SK-N-SH (cell line): ENCODE measurements around the gene FBLN7. TPM values are rescaled to one million over a fixed set of nuclear protein-coding genes. Genes with fewer than 3 reads are reported as not detected.

Experiments used
- CTCF ChIA-PET: fragments of 300-600, 350-600 bp; formaldehyde crosslinking; extraction: SDS; loops from one replicate; lab custom pipeline; 2021; lab: Yijun Ruan, JAX
- POLR2A ChIA-PET: fragments of 350-600 bp; sonication (Branson Sonifier 250); formaldehyde crosslinking; extraction: SDS; loops from one replicate; lab custom pipeline; 2020; ENCODE audit warnings: antibody characterized with exemption, inconsistent platforms; lab: Yijun Ruan, JAX
- DNase-seq: peaks from one replicate; pipeline ENCODE4 v3.0.0; 2012
- H2AFZ ChIP-seq: fragments of 200-600 bp; sonication (generic); 2 replicates; pipeline ENCODE4 v1.8.1; 2016; ENCODE audit warnings: antibody characterized with exemption, mild to moderate bottlenecking, low read depth
- H3F3A ChIP-seq: fragments of 200-600 bp; sonication (generic); replicated peaks from 2 replicates; pipeline ENCODE3; 2016; ENCODE audit warnings: antibody characterized with exemption, mild to moderate bottlenecking; ENCODE audit not compliant: insufficient read depth
- H3K27ac ChIP-seq, 2 experiments: fragments of 200-500 bp in 1 of 2; fragments of 200-600 bp in 1 of 2; sonication (Bioruptor generic) in 1 of 2; sonication (generic), shearing (Covaris generic) in 1 of 2; 2 replicates each; pipeline versions ENCODE4 v1.5.1 to v1.6.1; 2014 to 2016; ENCODE audit warnings: low read depth in 2 of 2, inconsistent platforms in 1 of 2, low read length in 1 of 2, mild to moderate bottlenecking in 1 of 2, mixed read lengths in 1 of 2
- H3K27me3 ChIP-seq: fragments of 200-600 bp; sonication (generic), shearing (Covaris generic); 2 replicates; pipeline ENCODE4 v1.6.1; 2016; ENCODE audit warnings: mixed run types; ENCODE audit not compliant: insufficient read depth
- H3K36me3 ChIP-seq, 2 experiments: fragments of 200-500 bp in 1 of 2; fragments of 200-600 bp in 1 of 2; sonication (Bioruptor generic) in 1 of 2; sonication (generic) in 1 of 2; replicated peaks in 1 of 2; 2 replicates each; pipeline versions ENCODE3 to v1.5.1; 2014 to 2016; ENCODE audit warnings: low read length in 1 of 2, mild to moderate bottlenecking in 1 of 2; ENCODE audit not compliant: insufficient read depth in 2 of 2, control insufficient read depth in 1 of 2
- H3K4me1 ChIP-seq, 2 experiments: fragments of 200-500 bp in 1 of 2; fragments of 200-600 bp in 1 of 2; sonication (Bioruptor generic) in 1 of 2; sonication (generic), shearing (Covaris generic) in 1 of 2; 2 replicates each; pipeline versions ENCODE4 v1.5.1 to v1.6.1; 2014 to 2016; ENCODE audit warnings: low read depth in 1 of 2, low read length in 1 of 2, mixed run types in 1 of 2; ENCODE audit not compliant: insufficient read depth in 2 of 2, control insufficient read depth in 1 of 2
- H3K4me2 ChIP-seq: fragments of 200-600 bp; sonication (generic), shearing (Covaris generic); 2 replicates; pipeline ENCODE4 v1.6.1; 2017; ENCODE audit warnings: mixed run types
- H3K4me3 ChIP-seq, 2 experiments: fragments of 200-500 bp in 1 of 2; fragments of 200-600 bp in 1 of 2; sonication (Bioruptor generic) in 1 of 2; sonication (generic), shearing (Covaris generic) in 1 of 2; 2 replicates each; pipeline versions ENCODE4 v1.5.1 to v1.8.1; 2014 to 2016; ENCODE audit warnings: low read depth in 2 of 2, inconsistent platforms in 1 of 2, low read length in 1 of 2, mild to moderate bottlenecking in 1 of 2, mixed read lengths in 1 of 2, moderate library complexity in 1 of 2
- H3K79me2 ChIP-seq: fragments of 200-600 bp; sonication (generic); 2 replicates; pipeline ENCODE4 v1.8.1; 2017; ENCODE audit warnings: mild to moderate bottlenecking; ENCODE audit not compliant: insufficient read depth
- H3K9ac ChIP-seq: fragments of 200-600 bp; sonication (generic); 2 replicates; pipeline ENCODE4 v1.6.1; 2017; ENCODE audit warnings: mixed run types
- H3K9me2 ChIP-seq: fragments of 200-600 bp; sonication (generic); 2 replicates; pipeline ENCODE4 v1.6.1; 2017; ENCODE audit warnings: mixed run types
- H3K9me3 ChIP-seq: fragments of 200-600 bp; sonication (generic); 2 replicates; pipeline ENCODE4 v1.6.1; 2017; ENCODE audit warnings: mixed run types, mild to moderate bottlenecking, moderate library complexity
- H4K20me1 ChIP-seq: fragments of 200-600 bp; sonication (generic); 2 replicates; pipeline ENCODE4 v1.6.1; 2017; ENCODE audit warnings: mild to moderate bottlenecking, mixed run types; ENCODE audit not compliant: insufficient read depth
- CHD2 ChIP-seq: fragments of 150-350 bp; IDR thresholded peaks from 2 replicates; pipeline ENCODE4 v1.6.1; 2018; ENCODE audit warnings: low read length; ENCODE audit not compliant: partially characterized antibody
- FOSL2 ChIP-seq: IDR thresholded peaks from 2 replicates; pipeline ENCODE4 v1.4.0; 2012; ENCODE audit warnings: low read depth, mild to moderate bottlenecking, moderate library complexity, borderline replicate concordance
- FOXM1 ChIP-seq: IDR thresholded peaks from 2 replicates; pipeline ENCODE4 v1.4.0; 2012; ENCODE audit warnings: low read depth, mild to moderate bottlenecking
- IRF3 ChIP-seq: fragments of 150-350 bp; IDR thresholded peaks from 2 replicates; pipeline ENCODE4 v1.6.1; 2016; ENCODE audit warnings: mild to moderate bottlenecking, low read depth, low read length
- JUND ChIP-seq: IDR thresholded peaks from 2 replicates; pipeline ENCODE4 v1.4.0; 2012
- MEF2A ChIP-seq: IDR thresholded peaks from 2 replicates; pipeline ENCODE4 v1.4.0; 2012; ENCODE audit warnings: low read depth, borderline replicate concordance
- NRF1 ChIP-seq: IDR thresholded peaks from 2 replicates; pipeline ENCODE4 v1.6.1; 2012; ENCODE audit warnings: low read depth, mild to moderate bottlenecking, low read length
- RAD21 ChIP-seq: IDR thresholded peaks from 2 replicates; pipeline ENCODE4 v1.6.1; 2012; ENCODE audit warnings: mild to moderate bottlenecking, low read length
- RCOR1 ChIP-seq: fragments of 150-350 bp; IDR thresholded peaks from 2 replicates; pipeline ENCODE4 v1.6.1; 2017; ENCODE audit warnings: antibody characterized with exemption, low read length
- RFX5 ChIP-seq: IDR thresholded peaks from 2 replicates; pipeline ENCODE4 v1.6.1; 2012; ENCODE audit warnings: mild to moderate bottlenecking, improper control_type of control experiment, low read length
- TAF1 ChIP-seq: IDR thresholded peaks from 2 replicates; pipeline ENCODE4 v1.6.1; 2012; ENCODE audit warnings: low read depth, mild to moderate bottlenecking, low read length, moderate library complexity, borderline replicate concordance
- TCF12 ChIP-seq: IDR thresholded peaks from 2 replicates; pipeline ENCODE4 v1.4.0; 2012
- TEAD4 ChIP-seq: IDR thresholded peaks from 2 replicates; pipeline ENCODE4 v1.4.0; 2012; ENCODE audit warnings: mild to moderate bottlenecking, borderline replicate concordance; ENCODE audit not compliant: insufficient read depth
- WGBS: methylation state at CpG from one replicate; pipeline ENCODE4 v1.1.6; 2017; ENCODE audit warnings: low lambda C conversion rate; 5-methylcytosine and 5-hydroxymethylcytosine counted together
- polyA plus RNA-seq, 3 experiments: library from polyadenylated mRNA; depleted of rRNA; stranded (reverse); fragments of >200 nt; gene quantifications; 2 replicates each; pipeline ENCODE4 v1.2.3, GENCODE V29; 2012
- TF ChIP-seq, protein P1 (sequence below): IDR thresholded peaks from 2 replicates; pipeline ENCODE4 v1.4.0; 2012; ENCODE audit warnings: low read depth
- TF ChIP-seq, protein P2 (sequence below): IDR thresholded peaks from 2 replicates; pipeline ENCODE4; 2012
- TF ChIP-seq, protein P3 (sequence below): fragments of 200-600 bp; sonication (generic); IDR thresholded peaks from 2 replicates; pipeline ENCODE4 v1.6.1; 2017; ENCODE audit warnings: antibody characterized with exemption, mild to moderate bottlenecking, moderate library complexity
- TF ChIP-seq, protein P4 (sequence below): IDR thresholded peaks from 2 replicates; pipeline ENCODE4 v1.4.0; 2012; ENCODE audit warnings: low read depth, borderline replicate concordance

The FBLN7 gene
- polyA plus RNA-seq, 1 of the 3 experiments (the other 2 are of a cell fraction): 4.4 TPM

DNA sequence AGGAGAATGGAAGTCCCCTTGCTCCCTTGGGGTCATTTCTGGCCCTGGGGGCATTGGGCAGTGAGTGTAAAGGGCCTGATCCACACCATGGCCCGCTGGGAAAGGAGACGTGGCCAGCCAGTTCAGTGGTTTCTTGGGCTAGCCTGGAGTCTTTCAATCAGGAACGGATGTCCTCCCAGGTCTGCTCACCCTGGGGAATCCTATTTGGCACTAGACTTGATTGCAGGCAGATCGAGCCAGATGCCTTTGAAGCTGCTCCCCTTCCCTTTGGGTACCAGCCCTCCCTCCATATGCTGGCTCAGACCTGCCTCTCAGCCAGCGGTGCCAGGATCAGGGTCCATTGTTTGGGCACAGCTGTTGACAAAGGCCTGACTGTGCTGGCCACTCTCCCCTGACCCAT lies 11.0 kb downstream of the FBLN7 start:
- 100% methylated on average over 3 of the region's 5 CpGs for WGBS
- no peak overlapping the region for H3K4me2 ChIP-seq
- no peaks in the 10 kb centered on the region for H3K9me3 ChIP-seq
- no peak for DNase-seq
- H3K4me3 ChIP-seq: no peak overlapping the region
- H3K4me1 ChIP-seq: peaks cover 6% of the 10 kb centered on the region in 2 experiments; a peak in 2 of 4 replicates
- ChIA-PET CTCF (no interaction called here), POLR2A (no interaction called here)
- no peak overlapping the region for H3K9ac ChIP-seq
- no peaks in the 10 kb centered on the region for H3K79me2 ChIP-seq
- no peak overlapping the region for H2AFZ ChIP-seq
- peak overlapping the region in 1 of 2 experiments; percentile 73; a peak in 1 of 4 replicates for H3K27ac ChIP-seq
- no peaks in the 10 kb centered on the region for H3K9me2 ChIP-seq
- H3F3A ChIP-seq: peaks cover 3% of the 10 kb centered on the region
- TF ChIP-seq FOXM1: no peak
- no peak for TF ChIP-seq TEAD4
- H3K27me3 ChIP-seq: no peaks in the 10 kb centered on the region
- H3K36me3 ChIP-seq: no peaks in the 10 kb centered on the region
- H4K20me1 ChIP-seq: no peaks in the 10 kb centered on the region

- H3K9me2 ChIP-seq: no peaks in the 10 kb centered on the region
- no peak for DNase-seq
- H3K27me3 ChIP-seq: no peaks in the 10 kb centered on the region
- POLR2A ChIA-PET: no interaction called here
- H2AFZ ChIP-seq: peak overlapping the region; percentile 56; the same call in 1 of the 2 replicates
- peak overlapping the region; percentile 11; the same call in 1 of the 2 replicates for H3K9ac ChIP-seq
- no peak overlapping the region for H3K4me3 ChIP-seq
- peaks cover 3% of the 10 kb centered on the region for H3F3A ChIP-seq
- TF ChIP-seq, protein P1, sequence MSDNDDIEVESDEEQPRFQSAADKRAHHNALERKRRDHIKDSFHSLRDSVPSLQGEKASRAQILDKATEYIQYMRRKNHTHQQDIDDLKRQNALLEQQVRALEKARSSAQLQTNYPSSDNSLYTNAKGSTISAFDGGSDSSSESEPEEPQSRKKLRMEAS: no peak
- TF ChIP-seq CHD2 (no peak), TAF1 (no peak), RAD21 (no peak), TEAD4 (no peak), FOSL2 (no peak), TCF12 (no peak), RCOR1 (no peak), JUND (no peak), MEF2A (no peak), NRF1 (no peak), IRF3 (no peak), RFX5 (no peak)
- TF ChIP-seq, protein P2, sequence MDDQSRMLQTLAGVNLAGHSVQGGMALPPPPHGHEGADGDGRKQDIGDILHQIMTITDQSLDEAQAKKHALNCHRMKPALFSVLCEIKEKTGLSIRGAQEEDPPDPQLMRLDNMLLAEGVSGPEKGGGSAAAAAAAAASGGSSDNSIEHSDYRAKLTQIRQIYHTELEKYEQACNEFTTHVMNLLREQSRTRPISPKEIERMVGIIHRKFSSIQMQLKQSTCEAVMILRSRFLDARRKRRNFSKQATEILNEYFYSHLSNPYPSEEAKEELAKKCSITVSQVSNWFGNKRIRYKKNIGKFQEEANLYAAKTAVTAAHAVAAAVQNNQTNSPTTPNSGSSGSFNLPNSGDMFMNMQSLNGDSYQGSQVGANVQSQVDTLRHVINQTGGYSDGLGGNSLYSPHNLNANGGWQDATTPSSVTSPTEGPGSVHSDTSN: no peak
- TF ChIP-seq, protein P3, sequence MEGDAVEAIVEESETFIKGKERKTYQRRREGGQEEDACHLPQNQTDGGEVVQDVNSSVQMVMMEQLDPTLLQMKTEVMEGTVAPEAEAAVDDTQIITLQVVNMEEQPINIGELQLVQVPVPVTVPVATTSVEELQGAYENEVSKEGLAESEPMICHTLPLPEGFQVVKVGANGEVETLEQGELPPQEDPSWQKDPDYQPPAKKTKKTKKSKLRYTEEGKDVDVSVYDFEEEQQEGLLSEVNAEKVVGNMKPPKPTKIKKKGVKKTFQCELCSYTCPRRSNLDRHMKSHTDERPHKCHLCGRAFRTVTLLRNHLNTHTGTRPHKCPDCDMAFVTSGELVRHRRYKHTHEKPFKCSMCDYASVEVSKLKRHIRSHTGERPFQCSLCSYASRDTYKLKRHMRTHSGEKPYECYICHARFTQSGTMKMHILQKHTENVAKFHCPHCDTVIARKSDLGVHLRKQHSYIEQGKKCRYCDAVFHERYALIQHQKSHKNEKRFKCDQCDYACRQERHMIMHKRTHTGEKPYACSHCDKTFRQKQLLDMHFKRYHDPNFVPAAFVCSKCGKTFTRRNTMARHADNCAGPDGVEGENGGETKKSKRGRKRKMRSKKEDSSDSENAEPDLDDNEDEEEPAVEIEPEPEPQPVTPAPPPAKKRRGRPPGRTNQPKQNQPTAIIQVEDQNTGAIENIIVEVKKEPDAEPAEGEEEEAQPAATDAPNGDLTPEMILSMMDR: no peak
- TF ChIP-seq, protein P4, sequence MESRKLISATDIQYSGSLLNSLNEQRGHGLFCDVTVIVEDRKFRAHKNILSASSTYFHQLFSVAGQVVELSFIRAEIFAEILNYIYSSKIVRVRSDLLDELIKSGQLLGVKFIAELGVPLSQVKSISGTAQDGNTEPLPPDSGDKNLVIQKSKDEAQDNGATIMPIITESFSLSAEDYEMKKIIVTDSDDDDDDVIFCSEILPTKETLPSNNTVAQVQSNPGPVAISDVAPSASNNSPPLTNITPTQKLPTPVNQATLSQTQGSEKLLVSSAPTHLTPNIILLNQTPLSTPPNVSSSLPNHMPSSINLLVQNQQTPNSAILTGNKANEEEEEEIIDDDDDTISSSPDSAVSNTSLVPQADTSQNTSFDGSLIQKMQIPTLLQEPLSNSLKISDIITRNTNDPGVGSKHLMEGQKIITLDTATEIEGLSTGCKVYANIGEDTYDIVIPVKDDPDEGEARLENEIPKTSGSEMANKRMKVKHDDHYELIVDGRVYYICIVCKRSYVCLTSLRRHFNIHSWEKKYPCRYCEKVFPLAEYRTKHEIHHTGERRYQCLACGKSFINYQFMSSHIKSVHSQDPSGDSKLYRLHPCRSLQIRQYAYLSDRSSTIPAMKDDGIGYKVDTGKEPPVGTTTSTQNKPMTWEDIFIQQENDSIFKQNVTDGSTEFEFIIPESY: no peak
- no peaks in the 10 kb centered on the region for H3K9me3 ChIP-seq
- peaks cover 6% of the 10 kb centered on the region in 2 experiments; a peak in 2 of 4 replicates for H3K4me1 ChIP-seq
- no peaks in the 10 kb centered on the region for H3K79me2 ChIP-seq
- no peaks in the 10 kb centered on the region for H4K20me1 ChIP-seq
- 86% methylated on average over 5 of the region's 7 CpGs for WGBS
- peak overlapping the region in 1 of 2 experiments; percentile 73; a peak in 3 of 4 replicates for H3K27ac ChIP-seq
- H3K4me2 ChIP-seq: peak overlapping the region; percentile 12; the same call in 1 of the 2 replicates
- no peaks in the 10 kb centered on the region for H3K36me3 ChIP-seq
- CTCF ChIA-PET: no interaction called here
Observed at GRCh38 chr2:112149866-112150435, 11.8 kb downstream of the FBLN7 start.
